ENCODE data around the gene GPR89A. TPM values are rescaled to one million over a fixed set of nuclear protein-coding genes. Genes with fewer than 3 reads are reported as not detected.

Gene GPR89A
- total RNA-seq, 1 donor from 2014 or later = 22.9 TPM

GRCh38 chr1:145692785-145693443 lies 85.1 kb downstream of the GPR89A start:
- no peaks in the 10 kb centered on the region for H3K27me3 Mint-ChIP-seq (ENCODE audit: unreplicated experiment)
- H3K36me3 Mint-ChIP-seq (ENCODE audit: unreplicated experiment) = no peaks in the 10 kb centered on the region
- H3K9me3 Mint-ChIP-seq (ENCODE audit: unreplicated experiment) = no peaks in the 10 kb centered on the region

GRCh38 chr1:145695821-145696629 lies 88.2 kb downstream of the GPR89A start:
- no peak overlapping the region for H3K4me3 Mint-ChIP-seq (ENCODE audit: unreplicated experiment)
- no peak for TF ChIP-seq CTCF (IDR thresholded peaks at IDR 0.05)
- peaks cover 4% of the 10 kb centered on the region for H3K27me3 Mint-ChIP-seq (ENCODE audit: unreplicated experiment)
- no peak overlapping the region for H3K27ac Mint-ChIP-seq (ENCODE audit: unreplicated experiment)
- H3K4me1 Mint-ChIP-seq (ENCODE audit: unreplicated experiment) = peaks cover under 1% of the 10 kb centered on the region
- no peaks in the 10 kb centered on the region for H3K9me3 Mint-ChIP-seq (ENCODE audit: unreplicated experiment)
- DNase-seq (ENCODE audit: extremely low spot score, unreplicated experiment) = no peak
- no peaks in the 10 kb centered on the region for H3K36me3 Mint-ChIP-seq (ENCODE audit: unreplicated experiment)

More at GRCh38 chr1:145692785-145693443, 85.1 kb downstream of the GPR89A start:
- Mint-ChIP-seq H3K27ac (ENCODE audit: unreplicated experiment) (no peak overlapping the region), H3K4me1 (ENCODE audit: unreplicated experiment) (peaks cover 11% of the 10 kb centered on the region), H3K4me3 (ENCODE audit: unreplicated experiment) (no peak overlapping the region)
- no peak for DNase-seq (ENCODE audit: extremely low spot score, unreplicated experiment)
- no peak for TF ChIP-seq CTCF (IDR thresholded peaks at IDR 0.05)

GRCh38 chr1:145696630-145696960 lies 88.8 kb downstream of the GPR89A start:
- no peaks in the 10 kb centered on the region for H3K4me1 Mint-ChIP-seq (ENCODE audit: unreplicated experiment)
- no peak overlapping the region for H3K4me3 Mint-ChIP-seq (ENCODE audit: unreplicated experiment)
- H3K27me3 Mint-ChIP-seq (ENCODE audit: unreplicated experiment) = peaks cover 4% of the 10 kb centered on the region
- no peaks in the 10 kb centered on the region for H3K9me3 Mint-ChIP-seq (ENCODE audit: unreplicated experiment)
- DNase-seq (ENCODE audit: extremely low spot score, unreplicated experiment) = no peak
- no peak overlapping the region for H3K27ac Mint-ChIP-seq (ENCODE audit: unreplicated experiment)
- no peaks in the 10 kb centered on the region for H3K36me3 Mint-ChIP-seq (ENCODE audit: unreplicated experiment)
- TF ChIP-seq CTCF (IDR thresholded peaks at IDR 0.05) = no peak

- no peak for TF ChIP-seq CTCF (IDR thresholded peaks at IDR 0.05)
- Mint-ChIP-seq H3K9me3 (ENCODE audit: unreplicated experiment) (no peaks in the 10 kb centered on the region), H3K4me1 (ENCODE audit: unreplicated experiment) (peaks cover 12% of the 10 kb centered on the region), H3K4me3 (ENCODE audit: unreplicated experiment) (no peak overlapping the region), H3K27ac (ENCODE audit: unreplicated experiment) (no peak overlapping the region), H3K36me3 (ENCODE audit: unreplicated experiment) (no peaks in the 10 kb centered on the region), H3K27me3 (ENCODE audit: unreplicated experiment) (peaks cover 4% of the 10 kb centered on the region)
- DNase-seq (ENCODE audit: extremely low spot score, unreplicated experiment) = no peak
These were observed 93.6 kb downstream of the GPR89A start for GRCh38 chr1:145701306-145701862.

- Mint-ChIP-seq H3K27me3 (ENCODE audit: unreplicated experiment) (peaks cover 4% of the 10 kb centered on the region), H3K27ac (ENCODE audit: unreplicated experiment) (no peak overlapping the region), H3K4me1 (ENCODE audit: unreplicated experiment) (peaks cover 18% of the 10 kb centered on the region), H3K4me3 (ENCODE audit: unreplicated experiment) (no peak overlapping the region), H3K9me3 (ENCODE audit: unreplicated experiment) (no peaks in the 10 kb centered on the region), H3K36me3 (ENCODE audit: unreplicated experiment) (no peaks in the 10 kb centered on the region)
- DNase-seq (ENCODE audit: extremely low spot score, unreplicated experiment) = no peak
- TF ChIP-seq CTCF (IDR thresholded peaks at IDR 0.05) = no peak
These were observed 94.3 kb downstream of the GPR89A start for GRCh38 chr1:145702052-145702451.
